GM21529 (cell line): ENCODE measurements around the gene PHF11.

Experiments used
- ATAC-seq: cut with Tn5 transposase; IDR thresholded peaks from one replicate; pipeline ENCODE4 v1.9.1; 2021; ENCODE audit not compliant: unreplicated experiment

Gene PHF11

GRCh38 chr13:49497272-49497671, 1.5 kb downstream of the PHF11 start:
- ATAC-seq = no peak

GRCh38 chr13:49498206-49498605, 2.5 kb downstream of the PHF11 start:
- no peak for ATAC-seq

- no peak for ATAC-seq
Observed at GRCh38 chr13:49499889-49500660, 4.3 kb downstream of the PHF11 start.

- no peak for ATAC-seq
Observed at GRCh38 chr13:49502954-49503353, 7.2 kb downstream of the PHF11 start.

- ATAC-seq = no peak
Observed at GRCh38 chr13:49503951-49504350, 8.2 kb downstream of the PHF11 start.

GRCh38 chr13:49512578-49512977, 16.8 kb downstream of the PHF11 start:
- ATAC-seq = no peak

- ATAC-seq = no peak
Observed at GRCh38 chr13:49516467-49516866, 20.7 kb downstream of the PHF11 start.

GRCh38 chr13:49517461-49517860, 21.7 kb downstream of the PHF11 start:
- ATAC-seq = no peak

- ATAC-seq = no peak
Observed at GRCh38 chr13:49521224-49521623, 25.5 kb downstream of the PHF11 start.

- ATAC-seq = no peak
Observed at GRCh38 chr13:49524740-49525501, 29.2 kb downstream of the PHF11 start.

- ATAC-seq = no peak
Observed at GRCh38 chr13:49527123-49527522, 31.4 kb downstream of the PHF11 start.

GRCh38 chr13:49528161-49528560, 32.4 kb downstream of the PHF11 start:
- no peak for ATAC-seq

- ATAC-seq = no peak
Observed at GRCh38 chr13:49530457-49530856, 34.7 kb downstream of the PHF11 start.

- no peak for ATAC-seq
Observed at GRCh38 chr13:49532593-49532992, 36.8 kb downstream of the PHF11 start.

- no peak for ATAC-seq
Observed at GRCh38 chr13:49533011-49533410, 37.3 kb downstream of the PHF11 start.

GRCh38 chr13:49533591-49534269, 38.0 kb downstream of the PHF11 start:
- ATAC-seq = no peak

GRCh38 chr13:49536144-49536873, 40.6 kb downstream of the PHF11 start:
- no peak for ATAC-seq

GRCh38 chr13:49538404-49538803, 42.7 kb downstream of the PHF11 start:
- ATAC-seq = no peak

- no peak for ATAC-seq
Observed at GRCh38 chr13:49539313-49539712, 43.6 kb downstream of the PHF11 start.

- no peak for ATAC-seq
Observed at GRCh38 chr13:49539746-49540145, 44.0 kb downstream of the PHF11 start.

- ATAC-seq = no peak
Observed at GRCh38 chr13:49540552-49540951, 44.8 kb downstream of the PHF11 start.
